ACC112 (cell line): Measurements from ENCODE around the gene PLXDC1.
"Not testable (repeated sequence)": the region's sequence is repeated elsewhere in the genome, so short reads cannot be mapped to it uniquely, and the experiment has no call there.

Source experiments
- H2AFZ ChIP-seq: fragments of 200-600 bp; sonication (generic); one replicate; pipeline ENCODE4 v1.6.0; 2017; ENCODE audit warnings: antibody characterized with exemption, low read length; ENCODE audit not compliant: unreplicated experiment
- H3K27ac ChIP-seq: fragments of 200-600 bp; sonication (generic); 2 replicates; pipeline ENCODE4 v1.5.1; 2014; ENCODE audit warnings: low read depth, mild to moderate bottlenecking, antibody characterized with exemption, low read length, moderate library complexity
- H3K27me3 ChIP-seq: fragments of 200-600 bp; sonication (generic); 2 replicates; pipeline ENCODE4 v1.6.1; 2014; ENCODE audit warnings: mild to moderate bottlenecking, antibody characterized with exemption, low read length, moderate library complexity, mixed read lengths; ENCODE audit not compliant: insufficient read depth
- H3K36me3 ChIP-seq: fragments of 200-600 bp; sonication (generic); 2 replicates; pipeline ENCODE4 v1.6.1; 2016; ENCODE audit warnings: mild to moderate bottlenecking, antibody characterized with exemption, low read length, moderate library complexity, mixed read lengths; ENCODE audit not compliant: insufficient read depth
- H3K4me1 ChIP-seq: fragments of 200-600 bp; sonication (generic); one replicate; pipeline ENCODE4 v1.6.1; 2016; ENCODE audit warnings: low read length, mixed read lengths; ENCODE audit not compliant: insufficient read depth, unreplicated experiment, control insufficient read depth
- H3K4me3 ChIP-seq: fragments of 200-600 bp; sonication (generic); 2 replicates; pipeline ENCODE4 v1.5.1; 2014; ENCODE audit warnings: mild to moderate bottlenecking, low read depth, low read length
- H3K79me2 ChIP-seq: fragments of 200-600 bp; sonication (generic); one replicate; pipeline ENCODE4 v1.6.0; 2016; ENCODE audit warnings: low read length; ENCODE audit not compliant: control insufficient read depth, unreplicated experiment, insufficient read depth

PLXDC1 gene

DNA sequence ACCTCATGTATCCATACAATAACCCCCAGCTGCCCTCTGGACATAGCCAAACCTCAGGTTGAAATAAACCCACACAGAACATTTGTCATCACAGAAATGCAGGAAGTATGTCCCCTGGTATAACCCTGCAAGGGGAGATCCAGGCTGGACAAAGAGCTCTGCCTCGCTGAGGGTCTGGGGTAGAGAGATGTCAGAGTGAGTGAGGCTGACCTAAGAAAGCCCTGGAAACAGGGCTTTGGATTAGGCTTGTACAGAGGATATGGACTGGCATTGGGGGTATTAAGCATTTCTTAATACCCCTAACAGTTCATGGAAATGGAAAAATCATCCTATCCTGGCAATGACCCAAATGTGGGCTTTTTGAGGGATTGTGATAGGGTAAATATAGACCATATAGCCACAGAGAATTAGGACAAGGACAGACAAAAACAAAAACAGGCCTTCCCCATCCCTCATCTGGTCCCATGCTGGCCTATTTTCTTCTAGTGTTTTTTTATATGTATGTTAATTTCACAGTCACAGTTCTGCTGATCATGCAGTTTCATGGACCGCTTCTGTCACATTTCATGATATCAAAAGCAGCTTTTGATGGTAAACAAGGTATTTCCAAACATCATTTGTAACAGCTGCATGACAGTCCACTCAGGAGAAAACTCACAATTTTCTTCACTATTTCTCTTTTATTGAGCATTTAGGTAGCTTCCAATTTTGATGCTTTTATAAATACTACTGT, 26.1 kb downstream of the PLXDC1 start:
- no peaks in the 10 kb centered on the region for H3K27me3 ChIP-seq
- no peaks in the 10 kb centered on the region for H3K4me1 ChIP-seq
- H3K79me2 ChIP-seq: no peaks in the 10 kb centered on the region
- no peak overlapping the region for H3K4me3 ChIP-seq
- H3K27ac ChIP-seq: no peak overlapping the region
- no peaks in the 10 kb centered on the region for H3K36me3 ChIP-seq
- no peak overlapping the region for H2AFZ ChIP-seq

DNA sequence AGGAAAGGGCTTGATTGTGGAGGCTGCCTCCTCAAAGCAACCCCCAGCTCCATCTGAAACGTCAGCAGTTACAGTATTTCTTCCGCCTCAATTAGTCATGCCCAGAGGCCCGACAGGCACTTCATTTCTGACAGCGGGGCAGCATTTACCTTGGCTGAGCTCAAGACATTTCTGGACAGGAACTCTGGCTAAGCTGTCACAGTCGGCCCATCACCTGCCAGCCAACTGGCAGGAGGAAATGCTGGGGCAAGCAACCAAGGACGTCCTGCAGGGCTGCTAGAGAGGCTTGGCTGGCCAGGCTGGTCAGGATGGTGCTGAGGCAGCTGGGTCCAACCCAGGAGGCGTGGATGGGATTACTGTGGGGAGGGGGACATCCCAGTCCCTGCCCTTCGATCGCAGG, 27.8 kb downstream of the PLXDC1 start:
- no peaks in the 10 kb centered on the region for H3K79me2 ChIP-seq
- H2AFZ ChIP-seq: no peak overlapping the region
- no peaks in the 10 kb centered on the region for H3K36me3 ChIP-seq
- H3K4me1 ChIP-seq: no peaks in the 10 kb centered on the region
- H3K4me3 ChIP-seq: no peak overlapping the region
- no peaks in the 10 kb centered on the region for H3K27me3 ChIP-seq
- H3K27ac ChIP-seq: no peak overlapping the region

DNA sequence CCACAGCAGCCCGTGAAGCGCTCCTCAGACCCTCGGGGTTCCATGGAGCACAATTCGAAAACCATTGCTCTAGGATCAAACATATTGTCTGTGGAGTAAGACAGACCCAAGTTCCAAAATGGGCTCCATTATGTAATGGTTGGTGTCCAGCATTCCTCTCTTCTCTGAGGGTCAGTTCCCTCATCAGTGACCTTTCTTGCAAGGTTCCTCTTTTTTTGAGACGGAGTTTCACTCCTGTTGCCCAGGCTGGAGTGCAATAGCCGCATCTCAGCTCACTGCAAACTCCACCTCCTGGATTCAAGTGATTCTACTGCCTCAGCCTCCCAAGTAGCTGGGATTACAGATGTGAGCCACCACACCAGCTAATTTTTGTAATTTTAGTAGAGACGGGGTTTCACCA, 28.4 kb downstream of the PLXDC1 start:
- Histone ChIP-seq H3K4me1 (no peaks in the 10 kb centered on the region), H3K27ac (no peak overlapping the region), H3K27me3 (no peaks in the 10 kb centered on the region), H3K79me2 (no peaks in the 10 kb centered on the region), H3K36me3 (no peaks in the 10 kb centered on the region), H3K4me3 (no peak overlapping the region), H2AFZ (no peak overlapping the region)

DNA sequence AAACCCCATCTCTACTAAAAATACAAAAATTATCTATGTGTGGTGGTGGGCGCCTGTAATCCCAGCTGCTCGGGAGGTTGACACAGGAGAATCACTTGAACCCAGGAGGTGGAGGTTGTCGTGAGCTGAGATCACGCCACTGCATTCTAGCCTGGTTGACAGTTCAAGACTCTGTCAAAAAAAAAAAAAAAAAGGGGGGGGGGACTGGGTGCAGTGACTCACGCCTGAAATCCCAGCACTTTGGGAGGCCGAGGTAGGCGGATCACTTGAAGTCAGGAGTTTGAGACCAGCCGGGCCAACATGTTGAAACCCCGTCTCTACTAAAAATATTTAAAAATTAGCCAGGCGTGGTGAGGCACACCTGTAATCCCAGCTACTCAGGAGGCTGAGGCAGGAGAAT, 29.5 kb downstream of the PLXDC1 start:
- not testable (repeated sequence) for H3K27me3 ChIP-seq, H3K4me1 ChIP-seq, H3K36me3 ChIP-seq, H2AFZ ChIP-seq, H3K27ac ChIP-seq, H3K4me3 ChIP-seq, H3K79me2 ChIP-seq

DNA sequence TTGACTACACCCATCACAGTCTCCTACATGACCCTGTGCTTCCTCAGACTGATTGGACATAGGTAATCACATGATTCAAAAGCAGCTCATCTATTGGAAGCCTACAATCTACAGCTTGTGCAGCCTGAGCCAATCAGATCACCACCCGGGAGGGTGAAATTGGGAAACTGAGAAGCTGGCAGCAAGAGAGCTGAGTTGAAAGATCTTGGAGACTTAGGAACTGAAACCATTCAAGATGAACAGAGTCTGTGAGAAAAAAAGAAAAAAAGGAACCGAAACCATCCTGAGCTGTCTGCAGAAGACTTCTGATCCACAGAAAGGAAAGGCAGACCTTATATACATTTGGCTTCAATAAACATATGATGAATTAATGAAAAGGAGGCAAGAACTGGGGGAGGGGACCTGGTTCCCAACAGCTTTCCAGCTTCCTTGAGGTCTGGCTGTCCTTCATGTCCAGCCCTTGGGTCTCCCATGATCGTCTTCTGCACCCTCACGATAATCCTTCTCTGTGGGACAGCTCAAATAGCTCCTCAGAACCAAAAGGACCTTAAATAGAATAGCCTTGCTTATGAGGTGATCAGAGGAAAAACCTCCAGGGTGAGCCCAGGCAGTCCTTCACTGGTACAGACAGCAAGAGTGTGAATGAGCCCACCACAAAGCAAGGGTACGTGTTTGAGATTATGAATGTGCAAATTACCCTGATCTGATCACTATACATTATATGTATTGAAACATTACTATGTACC, 32.6 kb downstream of the PLXDC1 start:
- no peaks in the 10 kb centered on the region for H3K27me3 ChIP-seq
- no peaks in the 10 kb centered on the region for H3K36me3 ChIP-seq
- peaks cover 12% of the 10 kb centered on the region for H3K4me1 ChIP-seq
- H3K4me3 ChIP-seq: no peak overlapping the region
- H3K79me2 ChIP-seq: no peaks in the 10 kb centered on the region
- no peak overlapping the region for H2AFZ ChIP-seq
- H3K27ac ChIP-seq: no peak overlapping the region

DNA sequence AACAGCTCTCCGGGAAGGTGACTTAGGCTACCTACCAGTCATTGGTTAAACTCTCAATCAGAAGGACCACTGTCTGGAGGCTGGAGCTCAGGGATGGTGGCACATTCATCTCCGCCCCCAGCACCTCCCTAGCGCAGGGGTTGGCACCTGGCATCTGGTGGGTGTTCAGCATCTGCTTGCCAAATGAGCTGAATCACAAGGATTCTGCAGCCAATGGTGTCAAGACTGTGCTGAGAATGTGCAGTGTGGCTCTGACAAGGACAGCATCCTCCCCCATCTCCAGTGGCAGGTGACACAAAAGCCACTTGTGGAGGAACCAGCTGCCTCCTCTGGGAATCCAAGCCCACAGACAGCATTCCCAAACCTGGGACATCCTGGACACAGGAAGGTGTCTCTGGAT, 35.2 kb downstream of the PLXDC1 start:
- Histone ChIP-seq H3K27me3 (no peaks in the 10 kb centered on the region), H3K4me3 (no peak overlapping the region), H3K79me2 (no peaks in the 10 kb centered on the region), H3K36me3 (no peaks in the 10 kb centered on the region), H3K4me1 (peaks cover 12% of the 10 kb centered on the region), H2AFZ (no peak overlapping the region), H3K27ac (no peak overlapping the region)

DNA sequence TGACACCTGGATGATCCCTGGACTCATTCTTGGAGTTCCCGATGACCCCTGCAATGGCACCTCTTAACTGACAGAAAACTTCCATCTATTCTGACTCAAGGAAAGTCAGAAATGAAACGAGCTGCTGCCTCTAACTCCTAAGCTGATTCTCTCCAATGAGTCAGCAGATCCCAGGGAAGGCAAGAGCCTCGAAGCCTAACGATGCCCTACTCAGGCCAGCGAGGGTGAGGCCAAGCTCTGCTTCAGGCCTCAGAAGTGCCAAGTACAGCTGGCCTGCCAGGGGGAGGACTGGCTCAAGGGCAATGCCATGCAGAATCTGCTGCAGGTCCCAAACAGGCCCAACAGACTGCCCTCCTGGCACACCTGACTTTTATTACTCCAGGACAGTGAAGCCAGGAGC, 36.3 kb downstream of the PLXDC1 start:
- H3K27ac ChIP-seq: peak overlapping the region; percentile 50

DNA sequence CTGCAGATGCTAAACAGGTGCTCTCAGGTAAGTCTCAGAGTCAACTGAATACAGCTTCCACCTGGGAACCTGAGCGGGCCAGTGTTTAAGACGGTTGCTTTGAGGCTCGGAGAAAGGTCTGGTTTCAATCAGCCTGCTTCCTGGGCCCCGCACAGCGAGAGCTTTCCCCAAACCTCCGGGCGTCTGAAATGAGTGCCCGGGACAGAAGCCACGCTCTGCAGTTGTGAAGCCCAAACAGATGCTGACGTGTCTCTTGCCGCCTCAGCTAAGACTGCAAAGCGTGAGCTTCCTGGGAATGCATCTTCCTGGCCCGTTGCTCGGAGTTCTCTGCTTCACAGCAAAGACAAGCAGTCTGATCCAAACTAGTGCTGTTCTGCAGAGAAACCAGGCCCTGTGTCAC, 36.7 kb downstream of the PLXDC1 start:
- Histone ChIP-seq H3K79me2 (no peaks in the 10 kb centered on the region), H3K4me1 (peaks cover 12% of the 10 kb centered on the region), H3K4me3 (0 out of 2 replicates have a peak overlapping the region, but pooled peaks have one; percentile 12), H3K27me3 (no peaks in the 10 kb centered on the region), H3K36me3 (no peaks in the 10 kb centered on the region), H3K27ac (peak overlapping the region; percentile 50), H2AFZ (peak overlapping the region; percentile 67)

More for the DNA sequence above, 36.3 kb downstream of the PLXDC1 start:
- Histone ChIP-seq H3K36me3 (no peaks in the 10 kb centered on the region), H3K4me1 (peaks cover 12% of the 10 kb centered on the region), H3K27me3 (no peaks in the 10 kb centered on the region), H2AFZ (peak overlapping the region; percentile 67), H3K79me2 (no peaks in the 10 kb centered on the region), H3K4me3 (0 out of 2 replicates have a peak overlapping the region, but pooled peaks have one; percentile 12)

DNA sequence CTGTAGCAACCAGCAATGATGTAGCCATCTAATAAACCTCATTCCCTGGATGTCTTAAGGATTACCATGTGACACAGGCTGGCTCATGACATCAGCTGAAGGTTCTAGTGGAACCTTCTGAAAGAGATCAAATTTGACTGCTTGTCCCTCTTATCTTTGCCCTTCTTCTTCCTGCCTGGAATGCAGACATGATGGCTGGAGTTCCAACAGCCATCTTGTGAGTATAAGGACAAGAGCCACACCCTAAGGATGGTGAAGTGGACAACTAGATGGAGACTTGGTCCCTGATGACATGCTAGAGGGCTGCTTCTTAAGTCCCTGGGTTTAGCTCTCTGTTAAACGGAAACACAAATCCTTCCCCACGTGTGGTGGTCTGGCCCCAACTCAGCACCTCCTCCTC, 37.6 kb downstream of the PLXDC1 start:
- no peak overlapping the region for H3K27ac ChIP-seq
- H3K36me3 ChIP-seq: no peaks in the 10 kb centered on the region
- H3K4me3 ChIP-seq: no peak overlapping the region
- H3K4me1 ChIP-seq: peaks cover 12% of the 10 kb centered on the region
- no peak overlapping the region for H2AFZ ChIP-seq
- no peaks in the 10 kb centered on the region for H3K79me2 ChIP-seq
- H3K27me3 ChIP-seq: no peaks in the 10 kb centered on the region

DNA sequence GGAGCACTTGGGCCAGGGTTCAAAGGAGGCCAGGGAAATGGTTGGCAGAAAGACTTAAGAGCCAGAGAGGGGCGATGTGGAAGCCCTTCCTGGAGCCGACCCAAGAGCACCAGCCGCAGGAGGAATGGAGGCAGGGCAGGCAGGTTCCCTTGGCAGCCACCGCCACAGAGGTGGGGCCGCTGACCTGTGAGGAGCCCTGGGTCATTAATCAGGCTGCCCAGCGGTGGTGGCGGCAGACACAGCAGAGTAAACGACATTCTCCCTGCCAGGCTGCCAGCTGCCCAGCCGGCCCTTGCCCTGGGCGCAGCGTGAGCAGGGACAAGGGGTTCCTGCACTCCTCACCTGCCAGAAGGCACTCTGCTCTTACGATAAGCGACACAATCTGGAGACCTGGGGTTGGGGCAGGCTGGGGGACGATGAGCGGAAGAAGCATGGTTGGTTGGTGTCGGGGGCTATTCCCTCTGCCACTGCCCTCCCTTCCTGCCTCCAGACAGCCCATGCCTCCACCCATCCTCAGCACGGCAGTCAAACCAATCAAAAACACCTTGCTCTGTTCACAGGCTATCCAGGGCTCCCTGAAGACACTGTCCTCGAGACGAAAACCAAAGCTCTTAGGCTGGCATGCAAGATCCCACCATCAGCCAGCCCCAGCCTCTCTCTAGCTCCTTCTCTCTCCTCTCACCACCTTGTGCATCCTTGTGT, 40.9 kb downstream of the PLXDC1 start:
- Histone ChIP-seq H3K79me2 (no peaks in the 10 kb centered on the region), H3K4me1 (peaks cover 12% of the 10 kb centered on the region), H3K27ac (no peak overlapping the region), H2AFZ (no peak overlapping the region), H3K27me3 (peaks cover 7% of the 10 kb centered on the region; the same call in 1 of the 2 replicates), H3K36me3 (no peaks in the 10 kb centered on the region), H3K4me3 (no peak overlapping the region)
